ENCODE results near the gene MSS51. TPM values are rescaled to one million over a fixed set of nuclear protein-coding genes. Genes with fewer than 3 reads are reported as not detected.
A peak's percentile ranks its signal among the peaks of the same experiment; 100 is the strongest.

Gene MSS51
- total RNA-seq, result 3.5 TPM
- long read RNA-seq, partial matches to known transcripts, result 0 of 1 reads
- long read RNA-seq, other reads (novel, unspliced or antisense), result 0 of 1 reads

DNA sequence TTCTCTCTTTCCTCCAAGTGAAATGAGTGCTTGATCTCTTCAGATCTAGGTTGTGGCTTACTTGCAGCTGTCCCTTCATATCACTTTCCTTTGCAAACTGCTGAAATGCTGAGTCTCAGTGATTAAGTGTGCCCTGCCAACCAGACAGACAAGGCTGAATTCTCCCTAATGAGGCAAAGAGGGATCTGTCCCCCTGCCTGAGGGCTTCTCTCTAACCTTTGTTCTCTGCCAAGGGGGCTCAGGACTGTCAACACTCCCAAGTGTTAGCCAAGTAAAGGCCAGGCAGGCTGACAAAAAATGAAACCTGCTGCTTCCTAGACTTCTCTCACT is at the start of gene MSS51:
MSS51 (minus strand) TSS at position 24 of the 330 bp plus-strand sequence. CDS start 5,277 bp downstream, outside the sequence.
- DNase-seq (ENCODE audit: missing footprints) (no peak), ATAC-seq (peak; percentile 90)
- intact Hi-C loops (cut with DNase I), result no loop called here

GRCh38 chr10:73480158-73480557 is 46.8 kb upstream of the MSS51 start:
- DNase-seq (ENCODE audit: missing footprints) (no peak), ATAC-seq (no peak)
- intact Hi-C loops (cut with DNase I), result no loop called here

DNA sequence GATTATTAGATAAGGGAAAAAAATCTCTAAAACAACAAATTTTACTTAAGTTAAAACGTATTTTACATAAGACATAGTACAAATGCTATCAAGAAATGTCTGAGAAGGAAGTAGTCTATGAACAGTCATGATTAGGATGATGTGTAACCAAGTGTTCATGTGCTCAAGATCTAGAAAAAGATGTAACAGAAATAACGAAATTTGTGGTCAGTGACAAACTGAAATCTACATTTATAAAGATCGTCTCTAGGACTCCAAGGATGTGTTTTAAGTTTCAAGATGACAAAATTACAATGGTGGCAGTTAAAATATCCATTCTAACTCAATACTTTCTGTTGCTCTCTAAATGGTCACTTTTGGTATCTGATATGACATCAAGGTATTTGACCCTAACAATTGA is 45.3 kb upstream of the MSS51 start:
- intact Hi-C loops (cut with DNase I), result no loop called here
- ATAC-seq (no peak), DNase-seq (ENCODE audit: missing footprints) (no peak)

- intact Hi-C loops (cut with DNase I), result no loop called here
- ATAC-seq, result no peak
- no peak for DNase-seq (ENCODE audit: missing footprints)
Measured at GRCh38 chr10:73471226-73471625, 37.9 kb upstream of the MSS51 start.

DNA sequence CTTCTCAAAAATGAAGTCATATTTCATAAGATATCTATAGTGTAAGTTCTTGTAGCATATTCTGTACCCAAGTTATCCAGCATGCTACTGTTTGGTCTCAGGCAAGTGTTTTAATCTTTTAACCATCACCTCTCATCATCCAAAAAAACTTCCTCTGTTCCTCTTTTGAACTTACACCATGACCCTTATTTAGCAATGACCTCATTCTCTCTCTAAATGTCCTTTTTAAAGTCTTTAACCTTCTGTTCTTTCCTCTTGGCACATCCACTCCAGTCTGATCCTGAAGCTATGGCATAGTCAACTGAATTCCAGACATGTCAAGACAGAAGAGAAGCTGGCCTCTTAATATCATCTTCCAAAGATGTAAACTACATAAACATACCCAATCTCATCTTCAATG is 36.2 kb upstream of the MSS51 start:
- no peak for DNase-seq (ENCODE audit: missing footprints)
- intact Hi-C loops (cut with DNase I), result no loop called here
- no peak for ATAC-seq

DNA sequence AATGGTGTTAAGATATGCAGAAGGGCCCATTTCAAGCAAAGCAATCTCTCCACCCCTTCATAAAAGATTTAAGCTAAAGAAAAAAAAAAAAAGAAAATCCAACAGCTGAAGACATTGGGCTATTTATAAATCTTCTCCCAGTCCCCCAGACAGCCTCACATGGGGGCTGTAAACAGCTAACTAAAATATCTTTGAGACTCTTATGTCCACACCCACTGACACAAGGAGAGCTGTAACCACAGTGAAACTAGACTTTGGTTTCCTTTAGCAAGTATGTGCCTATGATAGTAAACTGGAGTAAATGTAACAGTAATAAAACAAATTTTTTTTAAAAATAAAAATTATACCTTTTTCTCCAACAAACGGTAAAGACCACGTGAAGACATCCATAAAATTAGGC is 33.8 kb upstream of the MSS51 start:
- intact Hi-C loops (cut with DNase I), result no loop called here
- no peak for DNase-seq (ENCODE audit: missing footprints)
- no peak for ATAC-seq

- DNase-seq (ENCODE audit: missing footprints) (no peak), ATAC-seq (no peak)
- intact Hi-C loops (cut with DNase I), result no loop called here
Measured at GRCh38 chr10:73465978-73466726, 32.8 kb upstream of the MSS51 start.

DNA sequence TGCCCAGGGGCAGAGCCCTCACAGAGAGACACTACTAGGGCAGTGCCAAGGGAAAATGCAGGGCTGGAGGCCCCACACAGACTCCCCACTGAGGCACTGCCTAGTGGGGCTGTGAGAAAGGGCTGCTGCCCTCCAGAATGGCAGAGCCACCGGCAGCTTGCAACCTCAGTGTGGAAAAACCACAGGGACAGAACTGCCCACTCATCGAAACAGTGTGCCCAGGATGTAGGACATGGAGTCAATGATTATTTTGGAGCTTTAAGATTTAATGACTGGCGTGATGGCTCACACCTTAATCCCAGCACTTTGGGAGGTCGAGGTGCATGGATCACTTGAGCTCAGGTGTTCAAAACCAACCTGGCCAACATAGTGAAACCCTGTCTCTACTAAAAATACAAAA is 27.5 kb upstream of the MSS51 start:
- intact Hi-C loops (cut with DNase I), result no loop called here
- ATAC-seq (no peak), DNase-seq (ENCODE audit: missing footprints) (no peak)

- intact Hi-C loops (cut with DNase I), result no loop called here
- DNase-seq (ENCODE audit: missing footprints), result no peak
- no peak for ATAC-seq
Measured at GRCh38 chr10:73459683-73460314, 26.4 kb upstream of the MSS51 start.

DNA sequence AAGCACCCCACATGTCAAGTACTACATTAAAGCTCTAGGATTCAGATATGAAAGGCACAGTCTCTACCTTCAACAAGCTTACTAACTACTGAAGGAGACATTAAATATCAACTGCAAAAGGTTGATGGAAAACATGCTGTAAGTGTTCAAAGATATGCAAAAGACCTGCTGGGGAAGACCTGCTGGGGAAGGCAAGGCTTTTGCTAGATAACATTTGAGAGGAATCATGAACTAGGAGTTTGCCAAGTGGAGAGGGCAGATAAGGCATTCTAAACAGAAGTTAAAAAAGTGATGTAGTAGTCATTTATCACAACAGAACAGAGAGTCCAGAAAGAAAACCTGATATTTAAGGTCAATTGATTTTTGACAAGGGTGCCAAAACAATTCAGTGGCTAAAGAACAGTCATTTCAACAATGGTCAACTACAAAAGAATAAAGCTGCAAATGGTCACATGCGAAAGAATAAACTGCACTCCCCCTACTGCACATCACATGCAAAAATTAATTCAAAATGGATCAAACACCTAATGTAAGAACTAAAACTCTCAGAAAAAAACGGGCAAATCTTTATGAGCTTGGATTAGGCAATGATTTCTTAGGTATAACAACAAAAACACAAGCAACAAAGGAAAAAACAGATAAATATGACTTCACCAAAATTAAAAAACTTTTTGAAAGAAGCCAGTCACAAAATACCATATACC is 23.0 kb upstream of the MSS51 start:
- ATAC-seq, result no peak
- no peak for DNase-seq (ENCODE audit: missing footprints)
- intact Hi-C loops (cut with DNase I), result no loop called here

DNA sequence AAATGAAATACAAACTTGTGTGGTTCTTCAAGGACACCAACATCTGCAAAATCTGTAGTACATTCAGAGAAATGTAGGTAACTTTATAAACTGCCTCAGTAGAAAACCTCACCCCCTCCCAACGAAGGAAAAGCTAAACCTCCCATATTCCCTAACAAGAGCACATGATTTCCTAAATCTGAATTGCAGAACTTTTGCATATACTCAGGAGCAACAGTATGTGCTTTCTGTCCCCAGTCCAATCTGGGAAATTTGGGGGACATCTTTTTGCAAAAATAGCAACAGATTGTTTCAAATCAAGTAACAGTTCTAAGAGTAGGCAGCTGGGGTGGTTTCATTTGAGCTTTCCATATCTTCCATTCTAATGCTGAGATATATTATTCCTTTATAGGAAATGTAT is 15.8 kb upstream of the MSS51 start:
- ATAC-seq, result no peak
- DNase-seq (ENCODE audit: missing footprints), result no peak
- intact Hi-C loops (cut with DNase I), result no loop called here

DNA sequence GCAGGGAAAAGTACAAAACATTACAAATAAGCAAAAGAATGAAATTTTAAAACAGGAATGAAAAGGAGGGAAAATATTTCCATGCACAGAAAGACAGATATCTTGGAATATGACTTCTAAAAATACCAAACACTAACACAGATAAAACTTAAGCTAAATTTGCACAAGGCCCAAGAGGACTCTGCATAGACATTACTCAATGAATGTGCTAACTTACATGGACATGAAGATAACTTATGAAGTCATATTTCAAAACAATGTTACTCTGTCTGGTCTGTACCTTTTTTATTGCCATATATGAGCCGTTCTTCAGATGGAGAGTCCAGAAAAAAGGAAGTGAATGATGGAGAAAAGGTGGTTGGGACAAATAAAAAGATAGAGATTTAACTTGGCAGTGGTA is 15.0 kb upstream of the MSS51 start:
- intact Hi-C loops (cut with DNase I), result no loop called here
- DNase-seq (ENCODE audit: missing footprints), result no peak
- ATAC-seq, result no peak

DNA sequence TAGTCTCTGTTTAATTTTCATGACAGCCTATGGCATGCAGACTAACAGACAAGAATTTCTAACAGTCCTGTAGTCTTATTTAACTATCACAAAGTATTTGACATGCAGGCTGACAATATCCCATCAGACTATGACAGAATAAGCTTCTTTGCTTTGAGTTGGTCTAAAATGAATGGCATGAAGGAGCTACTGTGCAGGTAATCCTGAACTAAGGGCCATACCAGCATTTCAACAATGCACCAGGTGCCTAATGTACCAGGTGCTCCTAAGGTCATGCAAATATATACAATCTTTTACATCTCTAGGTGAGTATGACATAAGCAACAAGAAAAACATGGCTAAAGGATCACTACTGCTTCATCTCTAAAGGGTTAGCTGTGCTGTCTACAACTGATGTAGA is 13.6 kb upstream of the MSS51 start:
- intact Hi-C loops (cut with DNase I), result no loop called here
- ATAC-seq (no peak), DNase-seq (ENCODE audit: missing footprints) (no peak)

GRCh38 chr10:73444457-73444856 is 11.1 kb upstream of the MSS51 start:
- intact Hi-C loops (cut with DNase I), result no loop called here
- DNase-seq (ENCODE audit: missing footprints) (no peak), ATAC-seq (no peak)

DNA sequence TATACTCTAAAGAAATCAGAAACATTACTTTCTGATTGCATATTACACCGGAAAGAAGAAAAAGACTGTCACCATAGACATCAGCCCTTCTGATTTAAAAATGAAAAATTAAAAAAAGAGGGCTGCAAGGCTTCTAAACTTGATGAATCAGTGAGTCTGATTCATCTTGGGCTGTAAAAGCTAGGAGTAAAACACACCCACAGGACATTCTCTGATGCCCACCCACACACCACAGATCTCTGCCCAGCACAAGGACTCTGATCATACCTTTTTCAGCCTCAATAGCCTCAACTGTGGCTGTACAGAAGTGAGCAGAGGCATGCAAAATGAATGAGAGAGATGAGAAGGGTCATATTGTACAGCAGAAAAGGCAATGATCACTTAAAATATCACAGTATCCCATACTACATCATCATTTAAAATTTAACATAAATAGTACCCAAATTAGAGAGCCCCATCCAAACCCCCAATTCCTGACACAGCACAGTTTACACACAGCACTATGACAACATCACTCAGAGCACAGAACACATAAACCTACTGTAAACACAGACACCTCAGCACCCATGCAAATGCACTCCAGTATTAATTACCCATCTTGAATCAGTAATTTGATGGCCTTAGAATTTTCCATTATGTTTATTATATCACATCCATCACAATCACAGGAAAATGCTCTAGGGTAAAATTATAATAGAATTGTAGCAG is 6.4 kb upstream of the MSS51 start:
- ATAC-seq, result no peak
- intact Hi-C loops (cut with DNase I), result no loop called here
- no peak for DNase-seq (ENCODE audit: missing footprints)

DNA sequence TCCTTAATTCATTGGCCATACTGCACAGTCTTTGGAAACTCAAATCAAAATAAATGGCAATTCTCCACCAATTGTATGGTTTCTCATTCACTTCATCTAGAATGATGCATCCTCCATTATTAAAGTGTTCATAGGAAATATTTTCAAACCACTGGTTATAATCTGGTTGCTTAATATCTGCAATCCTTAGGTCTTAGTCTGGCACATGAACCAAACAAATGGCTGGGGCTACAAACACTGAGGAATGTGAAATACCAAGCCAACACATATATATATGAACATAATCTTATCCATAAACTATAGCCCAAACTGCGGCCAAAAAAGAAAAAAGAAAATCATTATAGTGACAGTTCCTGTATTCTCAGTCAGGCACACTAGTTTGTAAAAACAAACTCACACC is 5.7 kb upstream of the MSS51 start:
- intact Hi-C loops (cut with DNase I), result no loop called here
- DNase-seq (ENCODE audit: missing footprints), result no peak
- no peak for ATAC-seq

DNA sequence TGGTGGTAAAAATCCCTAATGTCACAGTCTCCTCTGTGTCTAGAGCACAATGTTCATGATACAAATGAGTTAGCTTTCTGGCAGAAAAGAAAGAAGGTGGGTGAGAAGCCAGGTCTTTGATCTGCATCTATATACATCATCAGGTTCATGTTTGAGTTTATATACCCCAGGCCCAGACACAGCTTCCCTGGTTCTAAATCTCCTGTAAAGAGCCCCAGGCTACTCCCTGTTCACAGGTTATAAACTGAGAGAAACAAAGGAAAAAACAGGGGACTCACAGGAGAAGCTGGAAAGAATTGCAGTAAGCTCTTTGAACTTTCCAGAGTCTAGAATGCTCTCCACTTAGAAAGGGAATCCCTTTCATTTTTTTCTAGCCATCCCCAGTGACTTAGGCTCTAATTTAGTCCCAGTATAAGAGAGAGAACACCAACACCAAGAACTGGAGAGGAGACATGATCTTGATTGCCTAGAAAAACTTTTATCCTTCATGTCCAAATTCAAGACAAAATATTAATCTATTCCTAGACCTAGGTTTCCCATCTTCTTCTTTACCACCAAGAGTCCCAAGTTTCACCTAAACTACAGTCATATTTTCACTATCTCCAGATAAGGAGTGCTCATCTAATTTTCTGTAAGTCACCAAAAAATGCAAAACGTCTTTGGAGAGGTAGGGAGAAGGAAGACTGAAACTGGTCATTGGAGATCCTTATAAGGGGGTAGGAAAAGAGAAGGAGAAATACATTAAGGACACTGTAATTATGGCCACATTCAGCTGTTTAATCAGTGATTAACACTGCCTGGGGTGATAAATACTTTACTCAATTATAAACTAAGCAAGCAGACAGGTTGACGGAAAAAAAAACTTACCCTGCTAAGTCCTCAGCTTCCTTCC is 469 bp downstream of the MSS51 start:
- intact Hi-C loops (cut with DNase I), result no loop called here
- ATAC-seq (peak; percentile 51), DNase-seq (ENCODE audit: missing footprints) (no peak)

GRCh38 chr10:73426318-73426717 is 7.0 kb downstream of the MSS51 start:
- DNase-seq (ENCODE audit: missing footprints), result no peak
- intact Hi-C loops (cut with DNase I), result no loop called here
- no peak for ATAC-seq

- DNase-seq (ENCODE audit: missing footprints), result no peak
- no peak for ATAC-seq
- intact Hi-C loops (cut with DNase I), result no loop called here
Measured at GRCh38 chr10:73424478-73424877, 8.9 kb downstream of the MSS51 start.

Data from Right ventricle myocardium inferior (tissue), 1 donor.